Subcutaneous abdominal adipose tissue (tissue), 5 donors: ENCODE data around the gene SLC15A4.
"Not testable (repeated sequence)": the region's sequence is repeated elsewhere in the genome, so short reads cannot be mapped to it uniquely, and the experiment has no call there.

Experiments
- H3K27ac ChIP-seq: one replicate; pipeline ENCODE4 v1.7.0; 2013; ENCODE audit warnings: low read depth, mild to moderate bottlenecking, inconsistent platforms, low read length, moderate library complexity
- H3K27me3 ChIP-seq, 5 donors: one replicate each; pipeline ENCODE4 v1.7.0; 2013; ENCODE audit warnings: low read length in 5 of 5, inconsistent platforms in 1 of 5; ENCODE audit not compliant: control insufficient read depth in 5 of 5, insufficient read depth in 4 of 5
- H3K36me3 ChIP-seq, 5 donors: one replicate each; pipeline ENCODE4 v1.7.0; 2013; ENCODE audit warnings: low read length in 5 of 5; ENCODE audit not compliant: control insufficient read depth in 5 of 5, insufficient read depth in 5 of 5
- H3K4me1 ChIP-seq, 5 donors: one replicate each; pipeline ENCODE4 v1.7.0; 2013; ENCODE audit warnings: low read length in 5 of 5, mild to moderate bottlenecking in 3 of 5, moderate library complexity in 1 of 5; ENCODE audit not compliant: control insufficient read depth in 5 of 5, insufficient read depth in 5 of 5
- H3K4me3 ChIP-seq, 5 donors: one replicate each; pipeline ENCODE4 v1.7.0; 2013; ENCODE audit warnings: low read length in 5 of 5, low read depth in 1 of 5
- H3K9ac ChIP-seq, 5 donors: one replicate each; pipeline ENCODE4 v1.7.0; 2013; ENCODE audit warnings: low read length in 5 of 5, mild to moderate bottlenecking in 4 of 5, moderate library complexity in 3 of 5
- H3K9me3 ChIP-seq, 5 donors: one replicate each; pipeline ENCODE4 v1.7.0; 2013; ENCODE audit warnings: low read length in 5 of 5; ENCODE audit not compliant: control insufficient read depth in 5 of 5
- donor health status: healthy.
- donor health status: healthy.
- donor health status: healthy.
- donor health status: healthy.
- donor health status: healthy.

The SLC15A4 gene

GRCh38 chr12:128805406-128805805 is 18.4 kb downstream of the SLC15A4 start:
- H3K27me3 ChIP-seq, H3K27ac ChIP-seq, H3K9ac ChIP-seq, H3K9me3 ChIP-seq, H3K4me1 ChIP-seq, H3K4me3 ChIP-seq: not testable (repeated sequence)
- H3K36me3 ChIP-seq, result peaks cover 0 to 68% (median 48%) of the 10 kb centered on the region in 5 donors

DNA sequence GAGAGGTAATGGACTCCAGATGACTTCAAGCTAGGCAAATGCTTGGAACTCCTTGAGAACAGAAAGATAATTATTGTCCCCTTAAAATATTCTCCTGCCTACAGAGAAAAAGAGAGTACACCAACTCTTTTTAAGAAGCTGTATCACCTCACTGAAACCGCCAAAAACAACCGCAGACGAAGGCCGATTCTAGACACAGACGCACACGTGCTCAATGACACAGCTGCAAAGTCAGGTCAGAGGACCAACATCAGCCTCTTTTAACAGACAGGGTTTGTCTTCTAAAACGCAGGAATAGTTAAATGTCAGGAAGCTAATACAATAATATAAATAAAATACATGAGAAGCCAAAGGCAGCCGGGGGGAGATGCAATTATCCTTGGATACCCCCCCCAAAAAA is 19.0 kb downstream of the SLC15A4 start:
- Histone ChIP-seq H3K4me1 (peaks cover 0 to 2% (median 1%) of the 10 kb centered on the region in 5 donors), H3K9ac (no peak overlapping the region), H3K27ac (no peak overlapping the region), H3K36me3 (peaks cover 0 to 74% (median 54%) of the 10 kb centered on the region in 5 donors), H3K4me3 (no peak overlapping the region), H3K27me3 (no peaks in the 10 kb centered on the region), H3K9me3 (peaks cover 0 to 4% (median 0%) of the 10 kb centered on the region in 5 donors)

DNA sequence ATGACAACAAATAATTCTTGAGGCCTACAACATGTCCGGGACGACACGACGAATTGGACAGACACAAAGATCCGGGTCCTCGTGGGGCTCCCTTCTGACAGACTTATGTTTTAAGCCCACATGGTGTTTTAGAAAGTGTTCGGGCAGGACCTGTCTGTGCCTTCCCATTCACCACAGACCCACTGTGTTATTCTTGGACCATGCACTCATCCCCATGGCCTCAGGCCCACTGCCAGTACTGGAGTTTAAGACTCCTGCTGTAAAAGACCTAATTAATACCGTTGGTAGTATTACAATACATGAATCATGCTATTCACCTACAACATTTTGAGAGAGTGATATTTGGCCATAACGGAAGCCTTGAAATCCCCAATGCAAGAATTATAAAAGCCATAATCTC is 20.0 kb downstream of the SLC15A4 start:
- Histone ChIP-seq H3K9me3 (peaks cover 0 to 4% (median 0%) of the 10 kb centered on the region in 5 donors), H3K27me3 (no peaks in the 10 kb centered on the region), H3K27ac (no peak overlapping the region), H3K4me1 (no peaks in the 10 kb centered on the region), H3K9ac (no peak overlapping the region), H3K36me3 (peaks cover 3 to 81% (median 61%) of the 10 kb centered on the region in 5 donors), H3K4me3 (no peak overlapping the region)

GRCh38 chr12:128802756-128803155 is 21.0 kb downstream of the SLC15A4 start:
- Histone ChIP-seq H3K27me3 (no peaks in the 10 kb centered on the region), H3K27ac (no peak overlapping the region), H3K4me3 (no peak overlapping the region), H3K4me1 (no peaks in the 10 kb centered on the region), H3K36me3 (peaks cover 6 to 81% (median 63%) of the 10 kb centered on the region in 5 donors), H3K9me3 (peaks cover 0 to 4% (median 0%) of the 10 kb centered on the region in 5 donors), H3K9ac (no peak overlapping the region)

DNA sequence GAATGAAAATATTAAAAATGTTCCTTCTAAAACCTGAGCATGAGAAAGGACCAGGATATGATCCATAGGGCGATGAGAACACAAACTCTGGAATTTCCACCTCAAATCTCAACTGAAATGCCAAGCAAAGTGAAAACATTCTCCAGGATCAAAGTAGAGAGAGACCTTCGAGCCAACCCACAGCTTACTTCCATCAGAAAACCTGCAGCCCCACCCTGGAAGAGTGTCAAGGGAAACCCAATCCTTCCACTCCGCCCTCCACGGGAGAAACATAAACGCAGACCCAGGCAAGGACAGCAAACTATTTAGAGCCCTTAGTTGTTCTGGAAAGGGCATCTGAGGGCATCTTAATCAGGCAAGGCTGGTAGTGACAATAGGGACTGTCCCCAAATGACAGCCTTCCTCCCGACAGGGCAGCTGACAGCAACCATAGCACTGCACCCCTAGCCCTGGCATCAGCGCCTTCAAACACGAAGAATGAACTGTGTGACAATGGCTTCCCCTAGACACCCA is 21.8 kb downstream of the SLC15A4 start:
- no peak overlapping the region for H3K27ac ChIP-seq

DNA sequence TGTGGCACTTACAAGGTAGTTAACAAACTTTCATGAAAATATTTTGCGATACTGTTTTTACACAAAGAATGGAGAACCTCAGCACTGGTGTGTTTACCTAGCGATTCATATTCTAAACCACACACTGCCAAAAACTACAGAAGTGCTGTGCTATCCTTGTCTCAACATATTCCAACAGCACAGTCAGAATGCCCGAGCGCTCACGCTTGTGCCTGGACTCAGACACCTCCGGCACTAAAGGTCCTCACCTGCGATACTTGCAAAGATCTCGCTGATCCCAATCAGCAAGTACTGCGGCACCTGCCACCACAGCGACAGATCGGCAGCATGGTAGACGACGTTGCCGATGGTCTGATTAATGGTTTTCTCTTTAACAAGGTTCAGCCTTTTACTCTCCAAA is 23.2 kb downstream of the SLC15A4 start:
- Histone ChIP-seq H3K4me1 (peaks cover 0 to 3% (median 1%) of the 10 kb centered on the region in 5 donors), H3K4me3 (no peak overlapping the region), H3K36me3 (peaks cover 6 to 84% (median 67%) of the 10 kb centered on the region in 5 donors), H3K9ac (no peak overlapping the region), H3K27me3 (no peaks in the 10 kb centered on the region), H3K9me3 (peaks cover 0 to 4% (median 0%) of the 10 kb centered on the region in 5 donors), H3K27ac (no peak overlapping the region)

More for the DNA sequence above, 21.8 kb downstream of the SLC15A4 start:
- peaks cover 6 to 81% (median 63%) of the 10 kb centered on the region in 5 donors for H3K36me3 ChIP-seq
- H3K9ac ChIP-seq, result no peak overlapping the region
- no peaks in the 10 kb centered on the region for H3K4me1 ChIP-seq
- peaks cover 0 to 4% (median 0%) of the 10 kb centered on the region in 5 donors for H3K9me3 ChIP-seq
- H3K4me3 ChIP-seq, result no peak overlapping the region
- no peaks in the 10 kb centered on the region for H3K27me3 ChIP-seq

- H3K4me3 ChIP-seq, result no peak overlapping the region
- H3K27me3 ChIP-seq, result no peaks in the 10 kb centered on the region
- no peak overlapping the region for H3K9ac ChIP-seq
- peaks cover 6 to 90% (median 77%) of the 10 kb centered on the region in 5 donors for H3K36me3 ChIP-seq
- no peak overlapping the region for H3K27ac ChIP-seq
- peaks cover 0 to 21% (median 12%) of the 10 kb centered on the region in 5 donors for H3K4me1 ChIP-seq
- H3K9me3 ChIP-seq, result peaks cover 0 to under 1% (median 0%) of the 10 kb centered on the region in 5 donors
Measured at GRCh38 chr12:128798571-128799341, 25.0 kb downstream of the SLC15A4 start.

DNA sequence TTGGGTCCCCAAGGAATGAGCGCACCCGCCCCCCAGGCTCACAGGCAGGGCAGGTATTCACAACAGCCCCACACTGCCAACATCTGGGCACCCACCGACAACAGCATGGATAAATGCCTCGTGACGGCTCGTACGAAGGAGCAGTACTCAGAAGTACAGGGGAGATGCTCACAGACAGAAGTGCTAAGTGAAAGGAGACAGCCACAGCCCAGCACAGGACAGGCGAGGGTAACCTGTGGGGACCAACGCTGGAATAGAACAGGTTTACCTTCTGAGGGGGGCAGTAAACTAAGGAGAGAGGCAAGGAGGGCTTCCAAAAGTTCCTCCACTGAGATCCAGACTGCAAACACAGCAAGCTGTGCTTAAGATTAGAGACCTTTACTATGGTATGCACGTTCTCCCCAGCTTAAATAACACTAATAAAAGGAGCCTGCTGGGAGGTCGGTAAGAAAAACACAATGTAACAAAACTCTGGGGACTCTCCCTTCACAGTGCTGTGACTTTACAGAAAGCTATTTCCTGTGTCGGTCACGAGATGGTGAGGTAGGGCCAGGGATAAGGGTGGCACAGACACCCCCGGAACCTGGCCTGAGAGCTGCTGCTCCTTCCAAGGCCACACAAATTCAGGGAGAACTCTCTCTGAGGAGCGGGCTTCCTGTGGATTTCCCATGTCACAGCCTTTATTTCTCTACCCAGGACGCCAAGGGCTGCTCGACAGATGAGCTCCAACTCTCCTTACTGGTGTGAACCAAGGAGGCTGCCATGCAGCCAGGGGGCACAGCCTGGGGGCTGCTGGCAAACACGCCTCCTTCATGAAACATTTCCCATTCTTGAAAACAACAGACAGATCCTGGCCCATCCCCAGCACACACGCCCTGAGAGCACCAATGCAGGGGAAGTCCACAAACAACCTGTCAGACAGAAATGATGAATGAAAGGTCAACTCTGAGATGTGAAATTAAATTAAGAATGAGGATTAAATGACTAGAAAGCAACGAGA is 26.3 kb downstream of the SLC15A4 start:
- Histone ChIP-seq H3K4me1 (peaks cover 0 to 21% (median 12%) of the 10 kb centered on the region in 5 donors), H3K9ac (no peak overlapping the region), H3K4me3 (no peak overlapping the region), H3K27me3 (no peaks in the 10 kb centered on the region), H3K27ac (no peak overlapping the region), H3K36me3 (peaks cover 12 to 90% (median 81%) of the 10 kb centered on the region in 5 donors), H3K9me3 (no peaks in the 10 kb centered on the region)

DNA sequence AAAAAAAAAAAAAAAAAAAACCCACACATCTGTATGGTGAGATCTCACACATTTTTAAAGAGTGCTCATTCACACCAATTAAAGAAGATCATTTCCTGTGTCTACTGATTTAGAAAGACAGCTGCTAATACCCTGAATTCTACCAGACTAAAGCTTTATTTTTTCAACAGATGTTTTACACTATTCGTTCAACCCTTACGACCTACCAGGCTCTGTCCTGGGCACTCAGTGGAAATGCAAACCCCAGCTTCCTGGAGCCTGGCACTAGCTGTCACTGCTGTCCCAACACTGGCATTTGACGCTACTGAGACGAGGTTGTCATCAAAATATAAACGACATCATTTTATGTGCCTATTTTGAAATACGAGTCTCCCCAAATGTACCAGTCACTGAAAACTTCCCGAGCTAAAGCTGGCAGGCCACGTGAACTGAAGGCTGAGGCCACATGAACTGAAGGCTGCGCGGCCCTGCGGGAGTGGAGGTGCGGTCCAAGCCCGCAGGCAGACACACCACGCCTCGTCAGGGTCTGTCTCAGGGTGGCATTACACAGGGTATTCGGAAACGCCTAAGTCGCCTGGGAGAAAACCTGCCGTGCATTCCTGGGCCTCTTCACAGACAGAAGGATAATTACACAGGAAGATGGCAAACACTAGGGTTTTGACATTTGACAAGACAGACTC is 27.2 kb downstream of the SLC15A4 start:
- H3K4me1 ChIP-seq, result peaks cover 0 to 21% (median 12%) of the 10 kb centered on the region in 5 donors
- H3K27me3 ChIP-seq, result no peaks in the 10 kb centered on the region
- H3K27ac ChIP-seq, result no peak overlapping the region
- H3K9me3 ChIP-seq, result no peaks in the 10 kb centered on the region
- H3K9ac ChIP-seq, result no peak overlapping the region
- H3K4me3 ChIP-seq, result no peak overlapping the region
- H3K36me3 ChIP-seq, result peaks cover 12 to 92% (median 86%) of the 10 kb centered on the region in 5 donors
